ENCODE measurements around the gene MAFG. TPM values are rescaled to one million over a fixed set of nuclear protein-coding genes. Genes with fewer than 3 reads are reported as not detected.
A peak's percentile ranks its signal among the peaks of the same experiment; 100 is the strongest.

The MAFG gene
- total RNA-seq, 2 experiments from 2014 or later = 22.7 to 33.6 TPM

- H3K36me3 ChIP-seq (ENCODE audit: insufficient read depth, low read length) = peaks cover 40% of the 10 kb centered on the region; the same call in 1 of the 2 replicates
- ChIA-PET CTCF (ENCODE audit: unreplicated experiment) (no interaction called here), POLR2A (no interaction called here)
Observed at GRCh38 chr17:81907219-81908145, 20.1 kb downstream of the MAFG start.

GRCh38 chr17:81906476-81907218, 20.9 kb downstream of the MAFG start:
- BruUV-seq (replicated peaks) = no TSS peak
- H4K20me1 ChIP-seq (ENCODE audit: insufficient read depth, low read length) = no peaks in the 10 kb centered on the region; the same call in 1 of the 2 replicates
- peaks cover 11% of the 10 kb centered on the region for H3K4me1 ChIP-seq (ENCODE audit: insufficient read depth, low read length, poor library complexity, severe bottlenecking)
- no peak overlapping the region for H3K27ac ChIP-seq (ENCODE audit: low read depth, low read length, poor library complexity, severe bottlenecking)
- ChIA-PET POLR2A (no interaction called here), CTCF (ENCODE audit: unreplicated experiment) (no interaction called here)
- H3K9me3 ChIP-seq (ENCODE audit: low read length) = no peaks in the 10 kb centered on the region
- H3K9me2 ChIP-seq (ENCODE audit: insufficient read depth, low read length) = no peaks in the 10 kb centered on the region
- peaks cover 5% of the 10 kb centered on the region; the same call in 1 of the 2 replicates for H3K79me2 ChIP-seq (ENCODE audit: insufficient read depth, low read depth, low read length)
- H2AFZ ChIP-seq (ENCODE audit: low read length) = no peak overlapping the region
- TF ChIP-seq CTCF (conservative IDR thresholded peaks at IDR 0.05; ENCODE audit: low read length) = peak; percentile 71
- TF ChIP-seq EZH2phosphoT487 (IDR thresholded peaks at IDR 0.05; ENCODE audit: borderline replicate concordance, low read depth, low read length) = no peak
- no peak overlapping the region for H3K4me3 ChIP-seq (ENCODE audit: low read depth, low read length, poor library complexity, severe bottlenecking)
- H3K4me2 ChIP-seq (ENCODE audit: low read length) = no peak overlapping the region
- peak; percentile 61 for DNase-seq (ENCODE audit: low spot score)
- H3K36me3 ChIP-seq (ENCODE audit: insufficient read depth, low read length) = peaks cover 32% of the 10 kb centered on the region; the same call in 1 of the 2 replicates
- intact Hi-C loops (cut with micrococcal nuclease; ENCODE audit: unreplicated experiment) = no loop called here

More at GRCh38 chr17:81907219-81908145, 20.1 kb downstream of the MAFG start:
- no peak overlapping the region for H3K27ac ChIP-seq (ENCODE audit: low read depth, low read length, poor library complexity, severe bottlenecking)
- DNase-seq (ENCODE audit: low spot score) = no peak
- H2AFZ ChIP-seq (ENCODE audit: low read length) = no peak overlapping the region
- BruUV-seq (replicated peaks) = no TSS peak
- H3K9me2 ChIP-seq (ENCODE audit: insufficient read depth, low read length) = no peaks in the 10 kb centered on the region
- TF ChIP-seq EZH2phosphoT487 (IDR thresholded peaks at IDR 0.05; ENCODE audit: borderline replicate concordance, low read depth, low read length) (no peak), CTCF (conservative IDR thresholded peaks at IDR 0.05; ENCODE audit: low read length) (peak; percentile 44)
- intact Hi-C loops (cut with micrococcal nuclease; ENCODE audit: unreplicated experiment) = no loop called here
- no peaks in the 10 kb centered on the region for H3K9me3 ChIP-seq (ENCODE audit: low read length)
- no peak overlapping the region for H3K4me2 ChIP-seq (ENCODE audit: low read length)
- peaks cover 5% of the 10 kb centered on the region; the same call in 1 of the 2 replicates for H3K79me2 ChIP-seq (ENCODE audit: insufficient read depth, low read depth, low read length)
- H3K4me1 ChIP-seq (ENCODE audit: insufficient read depth, low read length, poor library complexity, severe bottlenecking) = peaks cover 15% of the 10 kb centered on the region
- H3K4me3 ChIP-seq (ENCODE audit: low read depth, low read length, poor library complexity, severe bottlenecking) = no peak overlapping the region
- no peaks in the 10 kb centered on the region; the same call in 1 of the 2 replicates for H4K20me1 ChIP-seq (ENCODE audit: insufficient read depth, low read length)

Data from OCI-LY7 (cell line).